Spleen (tissue), 7 donors: ENCODE measurements around the gene SDK1.

Experiments
- CTCF ChIP-seq, 11 experiments: fragments of 200-600 bp in 7 of 11; fragments of 450-650 bp in 4 of 11; sonication (generic) in 4 of 11; IDR thresholded peaks in 8 of 11; conservative IDR thresholded peaks in 3 of 11; 1 replicate in 7 of 11; 2 replicates in 4 of 11; pipeline versions ENCODE4 v1.4.0 to v1.8.0; 2016 to 2021; ENCODE audit warnings: antibody characterized with exemption in 11 of 11, inconsistent platforms in 4 of 11, mild to moderate bottlenecking in 1 of 11
- POLR2AphosphoS5 ChIP-seq, 3 donors: sonication (generic); formaldehyde crosslinking; IDR thresholded peaks; one replicate each; pipeline ENCODE4 v1.5.1; 2017; ENCODE audit warnings: antibody characterized with exemption in 3 of 3
- donor health status: DM: no; HTN: no; CAD: no; lungs with moderate emphysema.
- donor health status: DM: no; HTN: no; CAD: no.
- donor health status: DM: no; HTN: no; CAD: no.

- TF ChIP-seq POLR2AphosphoS5 (IDR thresholded peaks at IDR 0.05) (no peak), CTCF (IDR thresholded peaks at IDR 0.05 in 8 of 11, conservative IDR thresholded peaks at IDR 0.05 in 3 of 11) (no peak)
These were observed 854.0 kb downstream of the SDK1 start for GRCh38 chr7:4154882-4155535.
